T-helper 1 cell treated with Interleukin-12 subunit alpha and Interleukin-12 subunit beta and Interleukin-4 antibody, amounts not matched to agents 30 μg/mL and 1 μg/mL, for 36 hours (primary cell): ENCODE results near the gene PODNL1.
"Not testable (repeated sequence)": the region's sequence is repeated elsewhere in the genome, so short reads cannot be mapped to it uniquely, and the experiment has no call there.

Experiments used
- H3K27ac Mint-ChIP-seq: one replicate; pipeline ENCODE4 v1.8.0; 2021; ENCODE audit warnings: mild to moderate bottlenecking, mixed read lengths
- H3K27me3 Mint-ChIP-seq: one replicate; pipeline ENCODE4 v1.8.0; 2021; ENCODE audit warnings: low read depth, mixed read lengths
- H3K36me3 Mint-ChIP-seq: one replicate; pipeline ENCODE4 v1.8.0; 2021; ENCODE audit warnings: low read depth, mixed read lengths
- H3K4me1 Mint-ChIP-seq: one replicate; pipeline ENCODE4 v1.8.0; 2021; ENCODE audit warnings: low read depth, mixed read lengths
- H3K4me3 Mint-ChIP-seq: one replicate; pipeline ENCODE4 v1.8.0; 2021; ENCODE audit warnings: mild to moderate bottlenecking, moderate library complexity, mixed read lengths
- H3K9me3 Mint-ChIP-seq: one replicate; pipeline ENCODE4 v1.8.0; 2021; ENCODE audit warnings: mixed read lengths

Gene PODNL1

DNA sequence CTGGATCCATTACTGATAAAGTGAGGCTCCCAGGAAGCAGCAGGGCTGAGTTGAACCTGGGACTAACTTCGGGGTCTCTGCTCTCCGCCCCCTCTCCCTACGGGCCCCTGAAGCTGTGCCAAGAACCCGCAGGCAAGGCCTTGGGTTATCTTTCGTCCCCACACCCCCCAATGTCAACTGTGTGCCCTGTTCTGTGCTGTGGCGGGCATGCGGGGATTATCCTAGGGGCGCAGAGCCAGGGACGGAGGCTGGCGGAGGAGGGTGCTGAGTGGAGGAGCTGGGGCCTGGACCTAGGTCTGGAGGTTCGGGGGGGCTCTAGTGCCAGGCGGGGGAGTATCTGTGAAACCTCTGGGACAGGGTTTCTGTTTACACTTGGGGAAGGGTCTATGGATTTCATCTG is 41.5 kb upstream of the PODNL1 start:
- Mint-ChIP-seq H3K27ac (no peak overlapping the region), H3K4me1 (peaks cover 12% of the 10 kb centered on the region), H3K36me3 (peaks cover 12% of the 10 kb centered on the region), H3K27me3 (no peaks in the 10 kb centered on the region), H3K9me3 (no peaks in the 10 kb centered on the region), H3K4me3 (no peak overlapping the region)

DNA sequence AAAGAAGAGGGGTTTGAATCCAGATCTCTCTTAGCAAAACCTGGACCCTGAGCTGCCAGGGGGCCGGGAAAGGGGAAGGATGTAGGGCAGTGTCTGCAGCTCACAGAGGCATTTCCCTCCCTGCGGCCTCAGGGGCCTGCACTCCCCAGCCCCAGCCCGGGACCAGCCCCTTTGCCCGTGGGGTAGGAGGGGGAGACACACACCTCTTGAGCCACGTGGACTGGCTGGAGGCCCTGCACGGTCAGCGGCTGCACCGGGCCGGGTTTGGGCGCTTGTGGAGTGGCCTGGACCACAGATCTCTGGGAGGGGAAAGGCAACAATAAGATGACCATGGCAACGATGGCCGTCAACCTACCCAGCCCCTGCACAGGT is 41.0 kb upstream of the PODNL1 start:
- no peaks in the 10 kb centered on the region for H3K27me3 Mint-ChIP-seq
- no peaks in the 10 kb centered on the region for H3K9me3 Mint-ChIP-seq
- H3K4me3 Mint-ChIP-seq = no peak overlapping the region
- H3K36me3 Mint-ChIP-seq = peaks cover 15% of the 10 kb centered on the region
- peaks cover 15% of the 10 kb centered on the region for H3K4me1 Mint-ChIP-seq
- H3K27ac Mint-ChIP-seq = no peak overlapping the region

DNA sequence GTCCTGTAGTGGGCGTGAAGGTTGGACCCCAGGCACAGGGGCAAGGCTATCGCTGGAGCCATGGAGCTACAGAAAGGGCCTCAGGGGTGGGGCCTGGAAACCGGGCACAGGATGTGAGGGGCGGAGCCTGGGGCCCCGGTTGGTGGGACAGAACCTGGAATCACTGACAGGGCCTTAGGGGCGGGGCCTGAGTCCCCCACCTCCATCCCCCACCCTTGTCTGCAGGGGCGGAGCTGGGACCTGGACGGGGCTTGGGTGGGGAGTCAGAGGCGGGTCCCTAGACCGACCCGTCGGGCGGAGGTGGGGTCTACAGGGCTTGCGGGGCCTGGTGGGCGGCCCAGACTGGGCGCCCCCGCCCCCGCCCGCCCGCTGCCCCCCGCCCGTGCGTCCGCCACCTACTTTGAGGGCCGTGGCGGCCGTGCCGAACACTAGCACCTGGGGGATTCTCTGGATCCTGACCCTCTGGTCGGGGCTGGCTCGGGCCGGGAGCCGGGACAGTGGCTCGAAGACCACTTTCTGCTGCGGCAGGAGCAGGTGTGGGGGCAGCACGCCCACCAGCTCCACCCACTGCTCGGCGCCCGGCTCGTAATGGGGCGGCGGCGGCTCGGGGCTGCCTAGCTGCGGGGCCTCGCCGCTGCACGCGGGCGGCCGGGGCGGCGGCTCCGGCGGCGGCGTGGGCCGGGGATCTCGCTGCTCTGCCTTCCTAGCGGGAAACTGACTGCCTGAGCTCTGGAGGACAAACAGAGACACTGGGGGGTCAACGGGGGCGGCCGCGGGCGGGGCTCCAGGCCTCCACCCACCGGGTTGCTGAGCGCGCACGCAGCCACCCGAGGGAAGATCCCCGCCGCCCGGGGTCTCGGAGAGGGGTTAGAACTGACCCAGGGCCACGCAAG is 40.4 kb upstream of the PODNL1 start:
- H3K27ac Mint-ChIP-seq = no peak overlapping the region
- peaks cover 19% of the 10 kb centered on the region for H3K4me1 Mint-ChIP-seq
- H3K4me3 Mint-ChIP-seq = no peak overlapping the region
- no peaks in the 10 kb centered on the region for H3K9me3 Mint-ChIP-seq
- H3K36me3 Mint-ChIP-seq = peaks cover 18% of the 10 kb centered on the region
- no peaks in the 10 kb centered on the region for H3K27me3 Mint-ChIP-seq

DNA sequence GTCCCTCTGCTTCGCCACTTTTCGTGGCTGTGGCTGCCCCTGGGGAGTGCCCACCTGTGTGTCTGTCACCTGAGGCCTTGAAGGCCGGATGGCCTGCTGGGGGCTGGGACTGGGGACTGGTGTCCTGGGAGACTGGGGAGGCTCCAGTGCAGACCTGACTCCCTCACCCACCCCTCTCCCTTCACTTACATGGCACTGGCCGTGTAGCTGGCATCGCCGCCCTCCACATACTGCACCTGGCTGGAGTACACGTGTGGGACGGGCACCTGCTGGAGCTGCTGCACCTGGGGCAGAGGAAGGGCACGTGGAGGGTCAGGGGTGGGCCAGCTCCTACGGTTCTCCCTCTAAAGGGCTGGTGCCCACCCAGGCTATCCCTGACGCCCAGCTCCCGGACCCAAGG is 39.6 kb upstream of the PODNL1 start:
- H3K27me3 Mint-ChIP-seq = no peaks in the 10 kb centered on the region
- no peak overlapping the region for H3K27ac Mint-ChIP-seq

GRCh38 chr19:13976446-13976845 is 38.2 kb upstream of the PODNL1 start:
- H3K4me3 Mint-ChIP-seq = no peak overlapping the region
- H3K36me3 Mint-ChIP-seq = peaks cover 14% of the 10 kb centered on the region
- peaks cover 14% of the 10 kb centered on the region for H3K4me1 Mint-ChIP-seq
- H3K27ac Mint-ChIP-seq = no peak overlapping the region
- H3K27me3 Mint-ChIP-seq = no peaks in the 10 kb centered on the region
- H3K9me3 Mint-ChIP-seq = no peaks in the 10 kb centered on the region

More for the DNA sequence above, 39.6 kb upstream of the PODNL1 start:
- Mint-ChIP-seq H3K36me3 (peaks cover 16% of the 10 kb centered on the region), H3K4me3 (no peak overlapping the region), H3K9me3 (no peaks in the 10 kb centered on the region), H3K4me1 (peaks cover 19% of the 10 kb centered on the region)

DNA sequence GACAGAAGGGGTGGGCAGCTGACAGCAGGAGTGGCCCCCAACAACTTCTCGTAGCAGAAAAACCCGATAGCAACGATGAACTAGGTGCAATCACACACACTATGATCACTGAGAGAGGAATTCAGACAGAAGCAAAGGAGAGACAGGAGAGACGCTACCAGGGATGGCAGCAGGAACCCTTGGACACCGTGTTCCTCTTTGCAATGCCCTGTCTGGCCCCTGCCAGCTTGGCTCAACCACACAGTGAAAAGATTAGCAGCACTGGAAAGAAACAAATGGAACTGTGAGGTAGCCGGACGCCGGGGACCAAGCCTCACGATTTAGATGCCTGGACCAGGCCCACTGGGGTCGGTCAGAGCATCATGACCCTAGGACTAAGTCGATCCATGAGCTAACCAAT is 37.7 kb upstream of the PODNL1 start:
- H3K4me3 Mint-ChIP-seq = no peak overlapping the region
- no peak overlapping the region for H3K27ac Mint-ChIP-seq

GRCh38 chr19:13974073-13974472 is 35.9 kb upstream of the PODNL1 start:
- peak overlapping the region; percentile 57 for H3K27ac Mint-ChIP-seq
- H3K4me1 Mint-ChIP-seq = peaks cover 7% of the 10 kb centered on the region
- H3K36me3 Mint-ChIP-seq = peaks cover 15% of the 10 kb centered on the region
- no peak overlapping the region for H3K4me3 Mint-ChIP-seq
- H3K27me3 Mint-ChIP-seq = no peaks in the 10 kb centered on the region
- no peaks in the 10 kb centered on the region for H3K9me3 Mint-ChIP-seq

More for the DNA sequence above, 37.7 kb upstream of the PODNL1 start:
- Mint-ChIP-seq H3K9me3 (no peaks in the 10 kb centered on the region), H3K36me3 (peaks cover 14% of the 10 kb centered on the region), H3K27me3 (no peaks in the 10 kb centered on the region), H3K4me1 (peaks cover 10% of the 10 kb centered on the region)

GRCh38 chr19:13973479-13973878 is 35.3 kb upstream of the PODNL1 start:
- H3K27me3 Mint-ChIP-seq, H3K4me1 Mint-ChIP-seq, H3K4me3 Mint-ChIP-seq, H3K9me3 Mint-ChIP-seq, H3K27ac Mint-ChIP-seq: not testable (repeated sequence)
- H3K36me3 Mint-ChIP-seq = peaks cover 18% of the 10 kb centered on the region

DNA sequence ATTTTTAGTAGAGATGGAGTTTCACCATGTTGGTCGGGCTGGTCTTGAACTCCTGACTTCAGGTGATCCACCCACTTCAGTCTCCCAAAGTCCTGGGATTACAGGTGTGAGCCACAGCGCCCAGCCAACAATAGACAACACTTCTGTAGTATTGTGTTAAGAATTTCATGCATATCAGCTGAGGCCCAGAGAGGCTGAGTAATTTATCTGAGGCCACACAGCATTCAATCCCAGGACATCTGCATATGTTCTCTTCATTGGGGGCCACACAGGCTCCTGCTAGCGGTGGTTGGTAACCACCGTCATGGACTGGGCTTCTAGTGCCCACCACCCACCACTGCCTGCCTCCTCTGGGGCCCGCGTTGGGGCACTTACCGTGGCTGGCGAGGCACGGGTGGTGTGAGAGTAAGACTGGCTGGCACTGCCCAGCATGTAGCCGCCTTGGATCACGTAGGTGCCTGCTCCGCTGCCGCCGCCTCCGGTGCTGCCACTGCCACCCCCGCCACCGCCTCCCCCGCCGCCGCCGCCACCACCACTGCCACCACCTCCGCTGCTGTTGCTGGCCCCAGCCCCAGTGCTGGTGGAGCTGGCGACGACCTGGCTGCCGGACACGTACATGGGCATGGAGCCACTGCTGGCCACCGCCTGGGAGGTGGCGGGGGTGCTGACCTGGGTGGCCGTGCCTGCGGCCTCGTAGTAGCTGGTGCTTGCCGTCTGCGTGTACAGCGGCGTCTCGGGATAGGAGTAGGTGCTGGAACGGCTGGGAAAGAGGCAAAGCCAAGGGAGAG is 34.3 kb upstream of the PODNL1 start:
- no peaks in the 10 kb centered on the region for H3K27me3 Mint-ChIP-seq

GRCh38 chr19:13971868-13972267 is 33.7 kb upstream of the PODNL1 start:
- H3K27me3 Mint-ChIP-seq, H3K4me1 Mint-ChIP-seq, H3K9me3 Mint-ChIP-seq, H3K27ac Mint-ChIP-seq, H3K4me3 Mint-ChIP-seq: not testable (repeated sequence)
- H3K36me3 Mint-ChIP-seq = peaks cover 17% of the 10 kb centered on the region

More for the DNA sequence above, 34.3 kb upstream of the PODNL1 start:
- Mint-ChIP-seq H3K9me3 (no peaks in the 10 kb centered on the region), H3K4me3 (no peak overlapping the region), H3K27ac (no peak overlapping the region), H3K4me1 (peaks cover 7% of the 10 kb centered on the region), H3K36me3 (peaks cover 18% of the 10 kb centered on the region)

DNA sequence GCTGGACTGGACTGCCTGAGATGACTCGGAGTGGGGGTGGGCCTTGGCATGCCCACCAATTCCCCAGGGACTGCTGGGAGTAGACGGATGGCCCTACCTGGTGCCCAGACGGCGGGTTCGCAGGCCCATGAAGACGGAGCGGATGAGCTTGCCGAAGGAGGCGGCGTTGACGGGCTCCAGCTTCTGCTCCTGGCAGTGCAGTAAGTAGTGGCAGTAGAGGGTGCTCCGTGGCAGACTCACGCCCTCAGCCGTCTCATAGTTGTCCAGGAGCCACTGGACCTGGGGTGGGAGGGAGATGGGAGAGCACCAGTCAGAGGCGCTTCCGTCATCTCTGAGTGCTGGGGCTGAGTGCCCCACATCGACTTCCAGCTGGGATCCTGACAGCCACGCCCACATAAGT is 31.7 kb upstream of the PODNL1 start:
- peaks cover 7% of the 10 kb centered on the region for H3K4me1 Mint-ChIP-seq
- H3K4me3 Mint-ChIP-seq = no peak overlapping the region
- H3K9me3 Mint-ChIP-seq = no peaks in the 10 kb centered on the region
- no peaks in the 10 kb centered on the region for H3K27me3 Mint-ChIP-seq
- H3K27ac Mint-ChIP-seq = no peak overlapping the region
- H3K36me3 Mint-ChIP-seq = peaks cover 10% of the 10 kb centered on the region

GRCh38 chr19:13968999-13969398 is 30.8 kb upstream of the PODNL1 start:
- Mint-ChIP-seq H3K4me1 (peaks cover 1% of the 10 kb centered on the region), H3K36me3 (peaks cover 5% of the 10 kb centered on the region)

DNA sequence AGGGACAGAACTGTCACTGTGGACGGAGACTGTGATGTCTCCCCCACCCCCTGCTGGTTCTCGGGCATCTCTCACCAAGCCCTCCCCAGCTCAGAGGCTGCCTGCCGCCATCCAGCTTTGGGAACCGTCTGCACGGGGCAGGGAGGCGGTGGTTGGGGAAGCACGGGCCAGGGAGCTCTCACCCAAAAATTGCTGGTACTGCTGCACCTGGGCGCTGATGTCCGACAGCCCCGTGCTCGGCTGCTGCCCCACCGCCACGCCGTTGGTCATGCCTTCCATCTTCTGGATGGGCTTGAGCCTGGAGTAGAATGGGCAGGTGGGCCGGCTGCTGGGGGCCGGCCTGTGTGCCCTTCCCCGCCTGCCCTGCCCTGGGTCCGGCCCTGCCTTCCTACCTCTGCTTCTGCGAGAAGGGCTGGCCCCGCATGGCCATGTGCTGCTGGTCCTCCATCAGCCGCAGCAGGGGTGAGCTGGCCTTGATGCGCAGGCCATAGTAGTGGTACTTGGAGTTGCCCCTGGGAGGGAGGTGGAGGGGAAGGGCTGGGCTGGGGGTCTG is 30.2 kb upstream of the PODNL1 start:
- Mint-ChIP-seq H3K27ac (no peak overlapping the region), H3K27me3 (no peaks in the 10 kb centered on the region), H3K36me3 (peaks cover 4% of the 10 kb centered on the region), H3K4me3 (no peak overlapping the region), H3K4me1 (no peaks in the 10 kb centered on the region), H3K9me3 (no peaks in the 10 kb centered on the region)

More at GRCh38 chr19:13968999-13969398, 30.8 kb upstream of the PODNL1 start:
- Mint-ChIP-seq H3K4me3 (no peak overlapping the region), H3K27ac (no peak overlapping the region), H3K27me3 (no peaks in the 10 kb centered on the region), H3K9me3 (no peaks in the 10 kb centered on the region)

DNA sequence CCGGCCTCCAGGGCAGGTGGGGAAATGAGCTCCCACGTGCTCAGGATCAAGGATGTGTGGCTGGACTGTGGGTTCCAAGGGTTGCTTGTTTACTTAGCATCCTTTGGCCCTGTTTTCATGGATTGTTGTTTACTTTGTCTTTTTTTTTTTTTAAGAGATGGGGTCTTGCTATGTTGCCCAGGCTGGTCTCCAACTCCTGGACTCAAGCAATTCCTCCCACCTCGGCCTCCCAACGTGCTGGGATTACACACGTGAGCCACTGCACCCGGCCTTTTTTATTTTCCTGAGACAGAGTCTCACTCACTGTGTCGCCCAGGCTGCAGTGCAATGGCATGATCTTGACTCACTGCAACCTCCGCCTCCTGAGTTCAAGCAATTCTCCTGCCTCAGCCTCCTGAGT is 29.0 kb upstream of the PODNL1 start:
- not testable (repeated sequence) for H3K27me3 Mint-ChIP-seq, H3K4me1 Mint-ChIP-seq, H3K36me3 Mint-ChIP-seq, H3K27ac Mint-ChIP-seq, H3K9me3 Mint-ChIP-seq, H3K4me3 Mint-ChIP-seq

DNA sequence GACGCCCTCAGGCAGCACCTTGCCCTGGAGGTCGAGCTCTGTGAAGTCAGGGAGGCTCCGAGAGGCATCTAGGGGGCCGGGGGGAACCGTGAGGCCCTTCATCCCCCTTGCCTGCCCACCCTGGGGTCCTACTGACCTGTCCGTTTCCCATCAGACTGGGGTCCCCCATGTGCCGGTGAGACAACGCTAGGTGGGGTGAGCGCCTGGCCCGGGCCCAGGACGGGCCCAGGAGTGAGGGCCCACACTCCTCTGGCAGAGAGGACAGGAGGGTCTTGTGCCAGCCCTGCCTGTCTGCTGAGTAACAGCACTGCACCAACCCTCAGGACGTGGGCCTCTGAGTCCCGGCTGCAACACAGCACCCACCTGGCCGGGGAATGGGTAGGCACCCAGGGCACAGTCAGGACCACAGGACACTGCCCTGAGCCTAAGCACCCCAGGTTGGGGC is 28.5 kb upstream of the PODNL1 start:
- Mint-ChIP-seq H3K27ac (no peak overlapping the region), H3K36me3 (peaks cover 4% of the 10 kb centered on the region), H3K27me3 (no peaks in the 10 kb centered on the region), H3K9me3 (no peaks in the 10 kb centered on the region), H3K4me3 (no peak overlapping the region), H3K4me1 (no peaks in the 10 kb centered on the region)
